Measurements from ENCODE around the gene NPIPA8.
"Not testable (repeated sequence)": the region's sequence is repeated elsewhere in the genome, so short reads cannot be mapped to it uniquely, and the experiment has no call there.

DNA sequence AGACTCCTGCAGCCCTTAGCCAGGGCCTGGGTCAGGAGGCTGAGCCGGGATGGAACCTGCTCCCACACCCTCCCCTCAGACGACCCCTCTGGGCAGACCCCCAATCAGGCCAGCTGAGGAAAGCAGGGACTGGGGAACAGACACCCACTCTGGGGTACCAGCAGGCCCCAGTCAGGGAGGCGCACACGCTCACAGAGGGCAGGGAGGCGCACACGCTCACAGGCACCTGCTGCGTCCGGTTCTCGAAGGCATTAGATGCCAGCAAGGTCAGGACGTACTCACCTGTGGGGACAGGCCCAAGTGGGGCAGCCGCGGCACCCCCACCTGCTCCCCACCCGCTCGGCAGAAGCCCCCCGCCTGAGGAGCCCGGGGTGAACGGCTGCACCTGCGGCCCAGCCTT is 8.1 kb upstream of the NPIPA8 start:
- TF ChIP-seq, protein P1, sequence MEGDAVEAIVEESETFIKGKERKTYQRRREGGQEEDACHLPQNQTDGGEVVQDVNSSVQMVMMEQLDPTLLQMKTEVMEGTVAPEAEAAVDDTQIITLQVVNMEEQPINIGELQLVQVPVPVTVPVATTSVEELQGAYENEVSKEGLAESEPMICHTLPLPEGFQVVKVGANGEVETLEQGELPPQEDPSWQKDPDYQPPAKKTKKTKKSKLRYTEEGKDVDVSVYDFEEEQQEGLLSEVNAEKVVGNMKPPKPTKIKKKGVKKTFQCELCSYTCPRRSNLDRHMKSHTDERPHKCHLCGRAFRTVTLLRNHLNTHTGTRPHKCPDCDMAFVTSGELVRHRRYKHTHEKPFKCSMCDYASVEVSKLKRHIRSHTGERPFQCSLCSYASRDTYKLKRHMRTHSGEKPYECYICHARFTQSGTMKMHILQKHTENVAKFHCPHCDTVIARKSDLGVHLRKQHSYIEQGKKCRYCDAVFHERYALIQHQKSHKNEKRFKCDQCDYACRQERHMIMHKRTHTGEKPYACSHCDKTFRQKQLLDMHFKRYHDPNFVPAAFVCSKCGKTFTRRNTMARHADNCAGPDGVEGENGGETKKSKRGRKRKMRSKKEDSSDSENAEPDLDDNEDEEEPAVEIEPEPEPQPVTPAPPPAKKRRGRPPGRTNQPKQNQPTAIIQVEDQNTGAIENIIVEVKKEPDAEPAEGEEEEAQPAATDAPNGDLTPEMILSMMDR (IDR thresholded peaks at IDR 0.05), result not testable (repeated sequence)
- not testable (repeated sequence) for TF ChIP-seq EZH2 (IDR thresholded peaks at IDR 0.05; ENCODE audit: borderline replicate concordance, insufficient read depth, low read depth, low read length, poor library complexity, severe bottlenecking)

All from B cell (primary cell).